NOMO-1 treated with dmso at 0.1 percent for 144 hours (cell line): ENCODE measurements around the gene ZFX.

ENCODE experiments used
- DNase-seq: peaks from one replicate; lab custom pipeline; 2025; ENCODE audit not compliant: unreplicated experiment; lab: John Stamatoyannopoulos, UW

The ZFX gene

GRCh38 chrX:24201216-24201615 lies 51.7 kb downstream of the ZFX start:
- no peak for DNase-seq

- DNase-seq = no peak
These were observed 53.0 kb downstream of the ZFX start for GRCh38 chrX:24202465-24203031.

GRCh38 chrX:24203072-24203808 lies 53.7 kb downstream of the ZFX start:
- no peak for DNase-seq

- DNase-seq = no peak
These were observed 54.8 kb downstream of the ZFX start for GRCh38 chrX:24204331-24204730.

- no peak for DNase-seq
These were observed 55.4 kb downstream of the ZFX start for GRCh38 chrX:24204958-24205357.

- DNase-seq = no peak
These were observed 58.3 kb downstream of the ZFX start for GRCh38 chrX:24207826-24208225.

DNA sequence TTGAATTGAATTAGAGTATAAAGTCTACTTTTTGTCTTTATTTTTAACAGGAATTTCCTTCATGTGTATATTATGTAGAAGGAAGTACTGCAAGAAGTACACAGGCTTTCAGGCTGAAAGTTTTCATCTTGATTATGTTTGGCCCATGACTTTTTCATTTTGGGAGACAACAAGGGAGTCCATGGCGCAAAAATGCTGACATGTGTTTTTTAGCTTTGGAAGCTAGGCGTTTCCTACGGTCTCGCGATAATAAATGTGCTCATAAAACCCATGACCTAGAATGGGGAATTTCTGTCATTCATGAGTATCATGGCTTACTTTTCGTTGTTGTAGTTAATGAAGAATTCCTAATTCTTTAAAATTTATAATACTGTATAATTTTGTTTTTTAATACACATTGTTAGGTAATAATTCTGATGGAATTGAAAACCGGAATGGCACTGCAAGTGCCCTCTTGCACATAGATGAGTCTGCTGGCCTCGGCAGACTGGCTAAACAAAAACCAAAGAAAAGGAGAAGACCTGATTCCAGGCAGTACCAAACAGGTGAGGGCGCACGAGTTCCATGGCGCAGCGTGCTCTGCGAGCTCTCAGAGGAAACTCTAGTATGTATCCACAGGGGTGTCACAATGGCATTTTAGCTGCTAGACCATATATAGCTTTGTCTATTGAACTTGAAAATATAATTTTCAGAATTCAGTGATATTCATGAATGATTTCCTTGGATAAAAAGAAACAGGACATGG lies 59.1 kb downstream of the ZFX start:
- no peak for DNase-seq

DNA sequence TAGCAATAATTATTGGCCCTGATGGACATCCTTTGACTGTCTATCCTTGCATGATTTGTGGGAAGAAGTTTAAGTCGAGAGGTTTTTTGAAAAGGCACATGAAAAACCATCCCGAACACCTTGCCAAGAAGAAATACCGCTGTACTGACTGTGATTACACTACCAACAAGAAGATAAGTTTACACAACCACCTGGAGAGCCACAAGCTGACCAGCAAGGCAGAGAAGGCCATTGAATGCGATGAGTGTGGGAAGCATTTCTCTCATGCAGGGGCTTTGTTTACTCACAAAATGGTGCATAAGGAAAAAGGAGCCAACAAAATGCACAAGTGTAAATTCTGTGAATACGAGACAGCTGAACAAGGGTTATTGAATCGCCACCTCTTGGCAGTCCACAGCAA lies 60.7 kb downstream of the ZFX start:
- no peak for DNase-seq

DNA sequence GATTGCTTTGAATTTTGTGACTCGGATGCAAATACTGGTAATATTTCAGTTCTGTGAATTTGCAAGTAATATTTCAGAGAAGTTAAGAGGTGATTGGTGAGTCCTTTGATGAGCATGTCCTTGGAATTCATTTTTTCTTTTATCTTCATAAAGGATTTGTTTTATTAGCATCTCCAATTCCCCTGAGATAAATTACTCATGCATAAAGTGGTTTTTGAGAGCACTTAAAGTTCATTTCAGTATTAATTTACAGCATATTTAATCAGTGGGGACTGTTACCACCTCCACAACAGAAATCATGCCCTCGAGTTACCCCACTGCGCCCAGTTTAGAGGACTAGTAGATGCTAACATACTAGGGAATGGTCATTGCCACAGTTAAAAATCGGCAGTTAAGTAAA lies 65.0 kb downstream of the ZFX start:
- no peak for DNase-seq

GRCh38 chrX:24215272-24215671 lies 65.7 kb downstream of the ZFX start:
- DNase-seq = no peak

DNA sequence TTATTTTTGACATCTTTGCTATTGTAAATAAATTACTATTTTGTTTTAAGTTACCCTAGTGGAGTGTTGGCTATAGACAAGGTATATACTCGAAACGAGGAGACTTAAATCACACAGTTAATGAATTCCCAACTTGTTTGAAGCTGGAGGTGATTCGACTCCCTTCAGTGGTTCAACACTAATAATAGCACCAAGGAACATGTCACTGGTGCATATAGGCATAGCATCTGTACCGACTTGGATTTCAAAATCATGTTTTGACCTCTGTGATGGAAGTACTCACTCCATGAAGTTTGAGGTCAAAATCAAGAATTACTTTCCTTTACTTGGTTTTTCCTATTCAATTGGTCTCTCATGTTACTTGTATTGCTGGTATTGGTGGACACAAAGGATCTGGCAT lies 66.5 kb downstream of the ZFX start:
- no peak for DNase-seq

DNA sequence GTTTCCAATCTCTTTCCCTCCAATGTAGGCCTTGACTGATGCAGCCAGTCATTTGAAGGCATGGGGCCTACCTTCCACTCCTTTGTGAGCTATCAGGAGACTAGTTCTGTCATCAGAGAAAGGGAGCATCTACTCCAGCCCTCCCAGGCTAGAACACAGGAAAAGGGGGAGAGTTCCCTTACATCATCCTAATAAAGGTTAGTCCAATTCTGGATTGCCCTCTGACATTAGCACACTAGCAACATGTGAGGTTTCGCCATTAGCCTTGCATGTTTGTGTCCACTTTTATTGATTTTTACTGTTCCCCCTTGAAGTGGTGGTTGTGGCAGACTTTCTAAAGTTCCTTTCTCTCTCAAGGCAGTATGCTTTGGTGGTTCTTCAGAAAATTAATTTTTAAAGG lies 67.3 kb downstream of the ZFX start:
- no peak for DNase-seq

DNA sequence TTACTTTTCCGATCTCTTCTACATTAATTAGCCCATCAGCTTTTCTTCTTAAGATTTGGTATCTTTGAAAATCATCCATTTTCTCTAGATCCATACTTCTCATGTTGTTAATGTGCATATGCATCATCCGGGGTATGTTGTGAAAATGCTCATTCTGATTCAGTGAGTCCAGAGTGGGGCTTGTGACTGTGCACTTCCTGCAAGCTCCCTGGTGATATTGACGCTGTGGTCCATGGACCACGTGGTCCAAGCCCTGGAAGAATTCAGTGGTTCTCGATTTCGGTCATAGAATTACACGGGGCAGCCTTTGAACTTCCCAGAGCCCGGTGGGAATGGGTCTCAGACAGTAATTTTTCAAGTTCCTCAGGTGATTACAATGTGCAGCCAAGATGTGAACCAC lies 69.8 kb downstream of the ZFX start:
- DNase-seq = no peak

- no peak for DNase-seq
These were observed 72.3 kb downstream of the ZFX start for GRCh38 chrX:24221872-24222271.

DNA sequence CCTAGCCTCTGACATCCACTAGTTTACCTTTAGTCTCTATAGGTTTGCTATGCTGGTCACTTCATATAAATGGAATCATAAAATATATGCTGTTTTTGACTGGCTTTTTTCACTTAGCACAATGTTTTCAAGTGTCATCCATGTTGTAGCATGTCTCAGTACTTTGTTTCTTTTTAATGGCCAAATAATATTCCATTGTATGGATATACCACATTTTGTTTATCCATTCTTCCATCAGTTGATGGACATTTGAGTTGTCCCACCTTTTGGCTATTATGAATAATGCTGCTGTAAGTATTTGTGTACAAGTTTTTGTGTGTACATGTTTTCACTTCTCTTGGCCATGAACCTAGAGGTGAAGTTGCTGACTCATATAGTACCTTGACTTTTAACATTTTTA lies 75.7 kb downstream of the ZFX start:
- DNase-seq = no peak

DNA sequence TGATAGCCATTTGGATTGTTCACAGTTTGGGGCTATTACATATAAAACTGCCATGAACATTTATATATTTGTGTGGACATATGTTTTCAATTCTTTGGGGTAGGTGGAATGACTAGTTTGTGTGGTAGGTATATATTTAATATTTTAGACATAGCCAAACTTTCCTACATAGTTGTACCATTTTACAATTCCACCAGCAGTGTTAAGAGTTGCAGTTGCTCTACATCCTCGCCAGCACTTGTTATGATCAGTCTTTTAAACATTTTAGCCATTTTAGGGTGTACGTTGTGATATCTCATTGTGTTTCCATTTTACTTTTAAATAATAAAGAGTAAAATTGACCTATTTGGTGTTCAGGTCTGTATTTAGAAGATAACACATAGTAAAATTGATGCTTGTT lies 76.6 kb downstream of the ZFX start:
- no peak for DNase-seq

DNA sequence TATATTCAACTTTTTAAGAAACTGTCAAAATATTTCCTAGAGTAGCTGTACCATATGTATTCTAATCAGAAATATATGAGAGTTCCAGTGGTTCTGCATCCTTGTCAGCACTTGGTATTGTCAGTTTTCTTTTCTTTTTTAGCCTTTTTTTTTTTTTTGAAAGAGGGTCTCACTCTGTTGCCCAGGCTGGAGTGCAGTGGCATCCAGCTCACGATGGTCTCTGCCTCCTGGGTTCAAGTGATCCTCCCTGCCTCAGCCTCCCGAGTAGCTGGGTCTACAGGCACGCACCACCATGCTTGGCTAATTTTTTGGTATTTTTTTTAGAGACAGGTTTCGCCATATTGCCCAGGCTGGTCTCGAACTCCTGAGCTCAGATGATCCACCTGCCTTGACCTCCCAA lies 79.1 kb downstream of the ZFX start:
- DNase-seq = no peak

GRCh38 chrX:24229400-24229879 lies 79.9 kb downstream of the ZFX start:
- no peak for DNase-seq

GRCh38 chrX:24229976-24230375 lies 80.4 kb downstream of the ZFX start:
- no peak for DNase-seq

DNA sequence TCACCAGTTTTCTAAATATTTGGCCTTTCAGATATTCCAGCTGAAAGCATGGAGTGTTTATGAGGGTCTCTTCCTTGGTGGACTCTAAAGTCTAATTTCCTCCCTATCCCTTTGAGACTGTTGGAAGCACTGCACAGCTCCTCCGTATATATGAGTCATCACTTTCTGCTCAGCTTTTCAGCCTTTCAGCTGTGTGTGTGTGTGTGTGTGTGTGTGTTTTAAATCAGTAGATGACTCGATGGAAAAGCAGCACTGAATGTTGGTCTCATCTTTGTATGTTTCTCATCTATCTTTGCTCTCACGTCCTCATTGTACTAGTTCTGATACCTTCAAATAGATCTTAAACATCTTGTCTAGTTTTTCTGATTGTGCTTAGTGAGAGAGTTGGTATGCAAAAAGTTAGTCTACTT lies 81.6 kb downstream of the ZFX start:
- DNase-seq = no peak

DNA sequence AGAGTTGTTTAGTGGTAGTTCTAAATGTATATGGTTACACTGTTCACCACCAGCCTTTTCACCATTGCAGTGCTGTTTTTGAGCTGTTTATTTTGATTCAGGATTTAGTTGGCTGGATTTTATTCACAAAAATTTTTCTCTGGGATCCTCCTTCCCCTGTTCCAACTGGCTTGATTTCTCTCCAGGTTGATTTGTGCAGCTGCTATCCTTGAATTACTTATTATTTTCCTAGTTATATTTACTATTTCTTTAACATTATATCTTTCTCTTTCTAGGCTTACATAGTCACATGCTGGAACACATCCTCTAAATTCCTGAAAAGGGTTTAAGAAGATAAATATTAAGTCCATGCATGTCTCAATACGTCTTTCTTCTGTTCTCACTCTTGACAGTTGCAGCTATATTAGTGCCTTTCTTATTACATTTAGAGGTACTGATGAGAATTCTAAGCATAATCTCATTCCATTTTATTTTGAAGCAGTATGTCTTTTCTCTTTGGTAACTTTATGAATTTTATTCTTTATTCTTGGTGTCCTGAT lies 82.2 kb downstream of the ZFX start:
- DNase-seq = no peak

GRCh38 chrX:24232796-24233195 lies 83.3 kb downstream of the ZFX start:
- no peak for DNase-seq
